Endothelial cell (in vitro differentiated cells): Measurements from ENCODE around the gene ANKS1B. TPM values are rescaled to one million over a fixed set of nuclear protein-coding genes. Genes with fewer than 3 reads are reported as not detected.

Source experiments
- DNase-seq: peaks from one replicate; pipeline ENCODE4 v3.0.0; 2021; ENCODE audit warnings: low spot score
- H3K27ac Mint-ChIP-seq: one replicate; pipeline ENCODE4 v1.8.0; 2021; ENCODE audit warnings: mixed read lengths, inconsistent platforms; ENCODE audit not compliant: unreplicated experiment
- H3K27me3 Mint-ChIP-seq: one replicate; pipeline ENCODE4 v1.8.0; 2021; ENCODE audit warnings: mild to moderate bottlenecking, moderate library complexity, mixed read lengths, inconsistent platforms; ENCODE audit not compliant: unreplicated experiment
- H3K36me3 Mint-ChIP-seq: one replicate; pipeline ENCODE4 v1.8.0; 2021; ENCODE audit warnings: mild to moderate bottlenecking, low read depth, mixed read lengths, inconsistent platforms; ENCODE audit not compliant: unreplicated experiment
- H3K4me1 Mint-ChIP-seq: one replicate; pipeline ENCODE4 v1.8.0; 2021; ENCODE audit warnings: mild to moderate bottlenecking, mixed read lengths, inconsistent platforms; ENCODE audit not compliant: unreplicated experiment
- H3K4me3 Mint-ChIP-seq: one replicate; pipeline ENCODE4 v1.8.0; 2021; ENCODE audit warnings: mild to moderate bottlenecking, mixed read lengths, inconsistent platforms; ENCODE audit not compliant: unreplicated experiment
- H3K9me3 Mint-ChIP-seq: one replicate; pipeline ENCODE4 v1.8.0; 2021; ENCODE audit warnings: mixed read lengths, inconsistent platforms; ENCODE audit not compliant: unreplicated experiment
- CTCF ChIP-seq: fragments of 200-600 bp; sonication (generic); IDR thresholded peaks from one replicate; pipeline ENCODE4 v1.5.0; 2021; ENCODE audit warnings: antibody characterized with exemption; ENCODE audit not compliant: unreplicated experiment
- total RNA-seq: library from RNA; stranded (reverse); fragmentation: NEBNext Ultra II Directional; extraction: Animal tissue kit (Norgen Biotek cat#: 25700); gene quantifications from one replicate; pipeline ENCODE4 v1.2.1, GENCODE V29; 2021; ENCODE audit not compliant: unreplicated experiment

Gene ANKS1B
- total RNA-seq, 1 donor from 2014 or later: 2.6 TPM

DNA sequence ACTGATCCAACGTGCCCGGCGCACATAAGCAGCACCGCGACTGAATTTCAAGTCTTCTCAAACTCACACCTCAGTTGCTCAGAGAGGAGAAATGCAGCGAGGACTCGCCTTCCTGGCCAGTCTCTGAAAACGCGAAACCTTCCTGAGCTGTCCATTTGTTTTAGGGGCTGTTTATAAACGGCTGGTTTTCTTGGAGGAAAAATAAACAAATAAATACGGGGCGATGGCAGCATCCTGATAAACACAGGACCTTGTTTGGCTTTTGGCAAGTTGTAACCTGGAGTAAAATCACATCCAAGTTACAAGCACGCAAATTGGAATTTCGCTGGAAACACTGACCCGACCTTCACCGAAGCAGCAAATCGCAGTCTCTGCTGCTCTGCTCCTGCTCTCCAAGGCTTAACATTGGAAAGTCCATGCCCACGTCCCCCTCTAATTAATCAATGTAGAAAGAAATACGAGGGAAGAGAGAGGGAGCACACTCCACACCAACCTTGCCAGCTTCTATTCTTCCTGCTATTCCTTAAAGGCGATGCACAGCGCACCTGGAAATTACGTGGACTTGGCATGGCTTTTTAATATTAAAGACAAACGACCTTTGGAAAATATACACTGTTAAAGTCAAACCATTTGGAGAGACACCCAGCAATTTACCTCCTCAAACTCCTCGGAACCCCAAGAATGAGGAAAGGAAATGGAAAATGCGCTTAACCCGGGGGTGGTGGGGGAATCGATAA, 1090.9 kb downstream of the ANKS1B start:
- Mint-ChIP-seq H3K27me3 (peaks cover 20% of the 10 kb centered on the region), H3K36me3 (no peaks in the 10 kb centered on the region), H3K27ac (no peak overlapping the region), H3K9me3 (no peaks in the 10 kb centered on the region), H3K4me3 (peak overlapping the region; percentile 75), H3K4me1 (peaks cover 20% of the 10 kb centered on the region)
- TF ChIP-seq CTCF: no peak
- DNase-seq: peak; percentile 16

GRCh38 chr12:98893126-98893674, 1091.5 kb downstream of the ANKS1B start:
- DNase-seq: no peak
- Mint-ChIP-seq H3K27ac (no peak overlapping the region), H3K4me1 (peaks cover 23% of the 10 kb centered on the region), H3K4me3 (peak overlapping the region; percentile 75), H3K36me3 (no peaks in the 10 kb centered on the region), H3K27me3 (peaks cover 20% of the 10 kb centered on the region), H3K9me3 (no peaks in the 10 kb centered on the region)
- TF ChIP-seq CTCF: no peak

DNA sequence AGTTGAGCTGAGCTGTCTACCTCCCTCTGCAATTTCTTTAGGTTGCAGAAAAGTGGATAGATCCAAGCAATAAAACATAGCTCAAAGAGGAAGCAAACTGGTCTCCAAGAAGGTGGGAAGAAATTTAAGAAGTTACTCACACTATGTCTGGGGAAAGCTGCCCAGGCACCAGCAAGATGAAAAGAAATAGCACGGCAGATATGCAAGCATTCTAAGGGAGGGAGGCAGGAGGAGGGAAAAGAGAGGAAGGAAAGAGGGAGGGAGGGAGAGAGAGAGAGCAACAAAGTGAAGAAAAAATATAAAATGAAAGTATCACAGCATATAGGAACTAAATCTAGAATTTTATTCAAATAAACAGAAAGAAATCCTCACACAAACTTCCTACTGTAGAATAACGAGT, 1099.0 kb downstream of the ANKS1B start:
- Mint-ChIP-seq H3K9me3 (no peaks in the 10 kb centered on the region), H3K4me1 (peaks cover 14% of the 10 kb centered on the region), H3K27ac (no peak overlapping the region), H3K36me3 (no peaks in the 10 kb centered on the region), H3K4me3 (no peak overlapping the region), H3K27me3 (no peaks in the 10 kb centered on the region)
- no peak for DNase-seq
- no peak for TF ChIP-seq CTCF

GRCh38 chr12:98883231-98883630, 1101.5 kb downstream of the ANKS1B start:
- H3K27ac Mint-ChIP-seq: no peak overlapping the region
- TF ChIP-seq CTCF: no peak
- peaks cover 1% of the 10 kb centered on the region for H3K27me3 Mint-ChIP-seq
- H3K4me1 Mint-ChIP-seq: peaks cover 4% of the 10 kb centered on the region
- no peaks in the 10 kb centered on the region for H3K9me3 Mint-ChIP-seq
- no peak for DNase-seq
- no peak overlapping the region for H3K4me3 Mint-ChIP-seq
- H3K36me3 Mint-ChIP-seq: no peaks in the 10 kb centered on the region

DNA sequence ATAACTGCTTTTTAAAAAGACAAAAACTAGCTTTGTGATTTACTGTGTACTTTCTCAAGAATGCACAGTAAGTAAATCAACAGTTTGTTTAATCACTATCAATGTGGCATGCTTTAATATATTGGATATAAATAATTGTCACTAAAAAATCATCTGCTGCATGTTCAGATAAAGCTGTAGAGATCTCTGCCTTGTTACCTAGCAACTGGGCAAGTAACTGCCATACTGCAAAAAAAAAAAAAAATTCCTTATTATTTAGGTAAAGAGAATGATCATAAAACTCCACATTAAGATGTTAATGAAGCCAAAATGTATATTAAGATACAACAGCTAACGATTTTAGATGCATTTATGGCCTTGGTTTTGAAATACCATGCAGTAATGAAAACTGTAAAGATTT, 1102.2 kb downstream of the ANKS1B start:
- Mint-ChIP-seq H3K4me1 (peaks cover 4% of the 10 kb centered on the region), H3K9me3 (no peaks in the 10 kb centered on the region), H3K27ac (no peak overlapping the region), H3K27me3 (peaks cover 1% of the 10 kb centered on the region), H3K36me3 (no peaks in the 10 kb centered on the region), H3K4me3 (no peak overlapping the region)
- no peak for TF ChIP-seq CTCF
- no peak for DNase-seq
